IPS DF 6.9 (cell line): ENCODE data around the gene WDR27.
"Not testable (repeated sequence)": the region's sequence is repeated elsewhere in the genome, so short reads cannot be mapped to it uniquely, and the experiment has no call there.

Experiments used
- DNase-seq: peaks from one replicate; pipeline ENCODE4 v3.0.0-alpha.2; 2013; ENCODE audit warnings: low read depth, low spot score
- H3K27ac ChIP-seq: one replicate; pipeline ENCODE4 v1.5.1; 2013; ENCODE audit warnings: low read length, control low read depth
- H3K27me3 ChIP-seq: 2 replicates; pipeline ENCODE4 v1.6.1; 2013; ENCODE audit warnings: mild to moderate bottlenecking, low read length; ENCODE audit not compliant: control insufficient read depth, insufficient read depth
- H3K36me3 ChIP-seq: 2 replicates; pipeline ENCODE4 v1.6.1; 2013; ENCODE audit warnings: low read length; ENCODE audit not compliant: control insufficient read depth, insufficient read depth
- H3K4me1 ChIP-seq: 2 replicates; pipeline ENCODE4 v1.6.1; 2013; ENCODE audit warnings: low read length; ENCODE audit not compliant: control insufficient read depth, insufficient read depth
- H3K4me3 ChIP-seq: 2 replicates; pipeline ENCODE4 v1.5.1; 2013; ENCODE audit warnings: mild to moderate bottlenecking, low read length
- H3K9me3 ChIP-seq: 2 replicates; pipeline ENCODE4 v1.6.1; 2013; ENCODE audit warnings: low read length, inconsistent platforms; ENCODE audit not compliant: control insufficient read depth, insufficient read depth
- WGBS: extraction: QIAGEN DNeasy Blood & Tissue Kit; methylation state at CpG from one replicate; pipeline ENCODE4 v1.1.7; 2013; ENCODE audit warnings: mixed read lengths, missing lambda C conversion rate; ENCODE audit not compliant: insufficient read length, insufficient coverage; 5-methylcytosine and 5-hydroxymethylcytosine counted together

The WDR27 gene

GRCh38 chr6:169618526-169619490 lies 83.0 kb downstream of the WDR27 start:
- no peaks in the 10 kb centered on the region for H3K36me3 ChIP-seq
- WGBS: 100% methylated on average over 1 of the region's 7 CpGs
- peaks cover 6% of the 10 kb centered on the region; the same call in 1 of the 2 replicates for H3K4me1 ChIP-seq
- no peaks in the 10 kb centered on the region for H3K9me3 ChIP-seq
- no peak overlapping the region for H3K4me3 ChIP-seq
- no peak for DNase-seq
- no peaks in the 10 kb centered on the region for H3K27me3 ChIP-seq
- no peak overlapping the region for H3K27ac ChIP-seq

GRCh38 chr6:169617562-169617961 lies 84.3 kb downstream of the WDR27 start:
- Histone ChIP-seq H3K27me3 (no peaks in the 10 kb centered on the region), H3K4me1 (peaks cover 6% of the 10 kb centered on the region; the same call in 1 of the 2 replicates), H3K4me3 (no peak overlapping the region), H3K27ac (no peak overlapping the region), H3K9me3 (no peaks in the 10 kb centered on the region), H3K36me3 (no peaks in the 10 kb centered on the region)
- DNase-seq: no peak
- no CpG with 5 or more reads among the region's 7 CpGs for WGBS

GRCh38 chr6:169608609-169609008 lies 93.2 kb downstream of the WDR27 start:
- WGBS: no CpG with 5 or more reads among the region's 2 CpGs
- not testable (repeated sequence) for H3K36me3 ChIP-seq, DNase-seq, H3K27me3 ChIP-seq, H3K4me3 ChIP-seq, H3K9me3 ChIP-seq, H3K27ac ChIP-seq, H3K4me1 ChIP-seq

GRCh38 chr6:169604076-169604475 lies 97.8 kb downstream of the WDR27 start:
- H3K36me3 ChIP-seq: no peaks in the 10 kb centered on the region
- no peak overlapping the region for H3K27ac ChIP-seq
- no peak for DNase-seq
- H3K4me3 ChIP-seq: no peak overlapping the region
- no peaks in the 10 kb centered on the region for H3K27me3 ChIP-seq
- no peaks in the 10 kb centered on the region for H3K4me1 ChIP-seq
- no peaks in the 10 kb centered on the region for H3K9me3 ChIP-seq
- no CpG with 5 or more reads among the region's 1 CpG for WGBS

GRCh38 chr6:169601129-169601528 lies 100.7 kb downstream of the WDR27 start:
- WGBS: no CpG with 5 or more reads among the region's 1 CpG
- not testable (repeated sequence) for H3K27ac ChIP-seq, H3K27me3 ChIP-seq, H3K36me3 ChIP-seq, H3K9me3 ChIP-seq, H3K4me1 ChIP-seq, DNase-seq, H3K4me3 ChIP-seq

- no CpG with 5 or more reads among the region's 1 CpG for WGBS
- no peaks in the 10 kb centered on the region for H3K9me3 ChIP-seq
- no peak overlapping the region for H3K4me3 ChIP-seq
- DNase-seq: no peak
- H3K4me1 ChIP-seq: no peaks in the 10 kb centered on the region
- no peak overlapping the region for H3K27ac ChIP-seq
- H3K36me3 ChIP-seq: no peaks in the 10 kb centered on the region
- H3K27me3 ChIP-seq: no peaks in the 10 kb centered on the region
Measured at GRCh38 chr6:169592558-169592957, 109.3 kb downstream of the WDR27 start.

- Histone ChIP-seq H3K4me1 (no peaks in the 10 kb centered on the region), H3K4me3 (no peak overlapping the region), H3K27me3 (no peaks in the 10 kb centered on the region), H3K9me3 (no peaks in the 10 kb centered on the region), H3K27ac (no peak overlapping the region), H3K36me3 (no peaks in the 10 kb centered on the region)
- WGBS: no CpG with 5 or more reads among the region's 4 CpGs
- DNase-seq: no peak
Measured at GRCh38 chr6:169591616-169592015, 110.2 kb downstream of the WDR27 start.

- H3K27me3 ChIP-seq: no peaks in the 10 kb centered on the region
- no peaks in the 10 kb centered on the region for H3K36me3 ChIP-seq
- H3K27ac ChIP-seq: no peak overlapping the region
- no peaks in the 10 kb centered on the region for H3K4me1 ChIP-seq
- no peak for DNase-seq
- no peak overlapping the region for H3K4me3 ChIP-seq
- H3K9me3 ChIP-seq: no peaks in the 10 kb centered on the region
- WGBS: no CpG with 5 or more reads among the region's 10 CpGs
Measured at GRCh38 chr6:169590376-169590939, 111.4 kb downstream of the WDR27 start.

- Histone ChIP-seq H3K27ac (no peak overlapping the region), H3K4me3 (no peak overlapping the region)
Measured at GRCh38 chr6:169589699-169590257, 112.1 kb downstream of the WDR27 start.

GRCh38 chr6:169589293-169589692 lies 112.5 kb downstream of the WDR27 start:
- WGBS: no CpG with 5 or more reads among the region's 3 CpGs
- Histone ChIP-seq H3K9me3 (no peaks in the 10 kb centered on the region), H3K4me3 (no peak overlapping the region), H3K36me3 (no peaks in the 10 kb centered on the region), H3K4me1 (no peaks in the 10 kb centered on the region), H3K27ac (no peak overlapping the region), H3K27me3 (no peaks in the 10 kb centered on the region)
- no peak for DNase-seq

More at GRCh38 chr6:169589699-169590257, 112.1 kb downstream of the WDR27 start:
- DNase-seq: no peak
- H3K9me3 ChIP-seq: no peaks in the 10 kb centered on the region
- no peaks in the 10 kb centered on the region for H3K27me3 ChIP-seq
- whole genome bisulfite sequencing: no CpG with 5 or more reads among the region's 6 CpGs
- H3K4me1 ChIP-seq: no peaks in the 10 kb centered on the region
- H3K36me3 ChIP-seq: no peaks in the 10 kb centered on the region
